ENCODE data around the gene FOXC1.

DNA sequence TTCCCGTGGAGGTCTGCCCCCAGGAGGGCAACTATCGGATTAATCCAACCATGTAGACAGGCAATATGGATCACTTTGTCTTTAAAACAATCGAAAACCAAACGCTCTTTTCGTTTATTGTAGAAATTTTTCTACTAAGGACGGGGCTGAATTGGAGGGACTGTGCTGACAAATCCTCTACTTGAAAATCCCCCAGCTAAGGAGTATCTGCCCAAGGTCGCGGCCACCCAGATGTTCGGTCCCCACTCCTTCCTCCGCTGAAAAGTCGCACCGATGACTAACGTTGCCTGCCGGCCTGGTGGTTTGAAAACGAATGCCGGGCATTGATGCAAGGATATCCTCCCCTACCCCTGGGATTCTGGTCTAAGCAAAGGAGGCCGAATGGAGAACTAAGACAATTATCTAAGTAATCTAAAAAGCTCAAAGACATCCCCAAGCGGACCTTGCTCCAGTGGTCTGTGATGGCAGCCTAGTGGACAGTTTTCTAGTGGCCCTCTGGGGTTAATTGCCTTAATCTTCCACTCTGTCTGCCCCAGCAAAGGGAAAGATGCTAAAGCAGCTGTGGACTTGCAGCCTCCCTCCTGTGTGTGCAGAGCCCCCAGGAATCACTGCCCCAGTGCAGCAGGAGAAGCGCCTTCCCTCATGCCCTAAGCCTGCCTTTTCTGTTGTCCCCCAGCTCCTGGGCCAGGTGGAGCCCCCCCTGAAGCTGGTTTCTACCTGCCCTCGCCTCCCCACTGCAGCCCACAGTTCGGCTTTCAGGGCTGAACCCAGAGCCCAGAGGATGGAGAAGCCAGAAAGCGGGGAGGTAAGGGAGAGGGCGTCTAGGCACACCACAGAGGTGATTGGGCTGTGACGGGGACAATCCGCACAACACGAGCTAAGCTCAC lies 3.6 kb upstream of the FOXC1 start:
- TF ChIP-seq, protein P1, sequence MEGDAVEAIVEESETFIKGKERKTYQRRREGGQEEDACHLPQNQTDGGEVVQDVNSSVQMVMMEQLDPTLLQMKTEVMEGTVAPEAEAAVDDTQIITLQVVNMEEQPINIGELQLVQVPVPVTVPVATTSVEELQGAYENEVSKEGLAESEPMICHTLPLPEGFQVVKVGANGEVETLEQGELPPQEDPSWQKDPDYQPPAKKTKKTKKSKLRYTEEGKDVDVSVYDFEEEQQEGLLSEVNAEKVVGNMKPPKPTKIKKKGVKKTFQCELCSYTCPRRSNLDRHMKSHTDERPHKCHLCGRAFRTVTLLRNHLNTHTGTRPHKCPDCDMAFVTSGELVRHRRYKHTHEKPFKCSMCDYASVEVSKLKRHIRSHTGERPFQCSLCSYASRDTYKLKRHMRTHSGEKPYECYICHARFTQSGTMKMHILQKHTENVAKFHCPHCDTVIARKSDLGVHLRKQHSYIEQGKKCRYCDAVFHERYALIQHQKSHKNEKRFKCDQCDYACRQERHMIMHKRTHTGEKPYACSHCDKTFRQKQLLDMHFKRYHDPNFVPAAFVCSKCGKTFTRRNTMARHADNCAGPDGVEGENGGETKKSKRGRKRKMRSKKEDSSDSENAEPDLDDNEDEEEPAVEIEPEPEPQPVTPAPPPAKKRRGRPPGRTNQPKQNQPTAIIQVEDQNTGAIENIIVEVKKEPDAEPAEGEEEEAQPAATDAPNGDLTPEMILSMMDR (IDR thresholded peaks at IDR 0.05; ENCODE audit: poor library complexity, severe bottlenecking): no peak
- peak; percentile 8 for TF ChIP-seq EZH2 (IDR thresholded peaks at IDR 0.05; ENCODE audit: borderline replicate concordance, insufficient read depth, low read length, poor library complexity, severe bottlenecking)
- TF ChIP-seq POLR2AphosphoS5 (IDR thresholded peaks at IDR 0.05): peak; percentile 39

All from neural cell (in vitro differentiated cells).